Naive thymus-derived CD4-positive, alpha-beta T cell (primary cell): ENCODE data around the gene UVRAG. TPM values are rescaled to one million over a fixed set of nuclear protein-coding genes. Genes with fewer than 3 reads are reported as not detected.

Source experiments
- ATAC-seq: fragments of 150-1000 bp; cut with Tn5 transposase; 2 replicates; pipeline ENCODE4 v1.10.0; 2021; ENCODE audit warnings: mild to moderate bottlenecking, moderate library complexity
- CTCF ChIA-PET: fragments of 350-600 bp; sonication (Branson Sonifier 250); formaldehyde crosslinking; loops from one replicate; lab custom pipeline; 2021; ENCODE audit warnings: antibody characterized with exemption; lab: Charles Lee
- POLR2A ChIA-PET: fragments of 350-600 bp; sonication (Branson Sonifier 250); formaldehyde crosslinking; loops from one replicate; lab custom pipeline; 2021; ENCODE audit warnings: antibody characterized with exemption, inconsistent platforms; lab: Charles Lee
- DNase-seq, 9 donors: peaks; one replicate each; pipeline versions ENCODE4 v3.0.0 to v3.0.0-alpha.2; 2020 to 2022; ENCODE audit warnings: mixed read lengths in 1 of 9
- H3K27ac ChIP-seq: one replicate; pipeline ENCODE4 v1.7.0; 2013; ENCODE audit warnings: mild to moderate bottlenecking, low read depth, low read length, moderate library complexity
- H3K27me3 ChIP-seq, 2 donors: one replicate each; pipeline ENCODE4 v1.7.0; 2013; ENCODE audit warnings: low read length in 2 of 2, mild to moderate bottlenecking in 2 of 2, moderate library complexity in 2 of 2; ENCODE audit not compliant: control insufficient read depth in 2 of 2, insufficient read depth in 2 of 2
- H3K36me3 ChIP-seq, 3 experiments: 1 replicate in 2 of 3; 2 replicates in 1 of 3; pipeline ENCODE4 v1.7.0; 2013; ENCODE audit warnings: low read length in 3 of 3, mild to moderate bottlenecking in 3 of 3, moderate library complexity in 1 of 3; ENCODE audit not compliant: insufficient read depth in 3 of 3, control insufficient read depth in 2 of 3
- H3K4me1 ChIP-seq, 2 donors: one replicate each; pipeline ENCODE4 v1.7.0; 2013; ENCODE audit warnings: low read length in 2 of 2, mild to moderate bottlenecking in 2 of 2, moderate library complexity in 1 of 2; ENCODE audit not compliant: control insufficient read depth in 2 of 2, insufficient read depth in 2 of 2
- H3K4me3 ChIP-seq: 2 replicates; pipeline ENCODE4 v1.7.0; 2013; ENCODE audit warnings: mild to moderate bottlenecking, low read length
- H3K9me3 ChIP-seq, 3 experiments: 1 replicate in 2 of 3; 2 replicates in 1 of 3; pipeline ENCODE4 v1.7.0; 2013; ENCODE audit warnings: low read length in 3 of 3; ENCODE audit not compliant: control insufficient read depth in 2 of 3
- H3K27ac Mint-ChIP-seq, 9 donors: one replicate each; pipeline ENCODE4 v1.8.0; 2020 to 2022; ENCODE audit warnings: mixed read lengths in 9 of 9, mild to moderate bottlenecking in 8 of 9, moderate library complexity in 5 of 9, inconsistent platforms in 2 of 9
- H3K27me3 Mint-ChIP-seq, 5 donors: one replicate each; pipeline ENCODE4 v1.8.0; 2021 to 2022; ENCODE audit warnings: mixed read lengths in 5 of 5, mild to moderate bottlenecking in 1 of 5
- H3K36me3 Mint-ChIP-seq, 5 donors: one replicate each; pipeline ENCODE4 v1.8.0; 2020 to 2022; ENCODE audit warnings: mixed read lengths in 5 of 5, mild to moderate bottlenecking in 3 of 5, inconsistent platforms in 1 of 5
- H3K4me1 Mint-ChIP-seq, 7 donors: one replicate each; pipeline ENCODE4 v1.8.0; 2020 to 2022; ENCODE audit warnings: mixed read lengths in 7 of 7, mild to moderate bottlenecking in 3 of 7, inconsistent platforms in 1 of 7
- H3K4me3 Mint-ChIP-seq, 10 donors: one replicate each; pipeline ENCODE4 v1.8.0; 2020 to 2022; ENCODE audit warnings: mild to moderate bottlenecking in 10 of 10, mixed read lengths in 10 of 10, moderate library complexity in 6 of 10, inconsistent platforms in 2 of 10
- H3K9me3 Mint-ChIP-seq, 11 donors: one replicate each; pipeline ENCODE4 v1.8.0; 2020 to 2022; ENCODE audit warnings: mixed read lengths in 11 of 11, mild to moderate bottlenecking in 4 of 11, inconsistent platforms in 1 of 11, moderate library complexity in 1 of 11
- intact Hi-C, 2 donors: fragments of 100-400 bp; cut with micrococcal nuclease; formaldehyde crosslinking; loops; one replicate each; pipeline ENCODE4 v1.15.1; 2023
- polyA plus RNA-seq, 2 donors: library from polyadenylated mRNA; unstranded; fragments of 300-500 nt; fragmentation: Illumina TruSeq; gene quantifications; one replicate each; pipeline ENCODE4 v1.2.3, GENCODE V29; 2021
- total RNA-seq, 6 experiments: library from RNA in 5 of 6; stranded (reverse) in 5 of 6; gene quantifications; 1 replicate in 5 of 6; 2 replicates in 1 of 6; pipeline ENCODE4 v1.2.3 and lab custom pipeline; 2021 to 2026

Gene UVRAG
- total and polyA plus RNA-seq, 7 experiments from 2014 or later = 12.3 to 46.1 (median 24.6) TPM

DNA sequence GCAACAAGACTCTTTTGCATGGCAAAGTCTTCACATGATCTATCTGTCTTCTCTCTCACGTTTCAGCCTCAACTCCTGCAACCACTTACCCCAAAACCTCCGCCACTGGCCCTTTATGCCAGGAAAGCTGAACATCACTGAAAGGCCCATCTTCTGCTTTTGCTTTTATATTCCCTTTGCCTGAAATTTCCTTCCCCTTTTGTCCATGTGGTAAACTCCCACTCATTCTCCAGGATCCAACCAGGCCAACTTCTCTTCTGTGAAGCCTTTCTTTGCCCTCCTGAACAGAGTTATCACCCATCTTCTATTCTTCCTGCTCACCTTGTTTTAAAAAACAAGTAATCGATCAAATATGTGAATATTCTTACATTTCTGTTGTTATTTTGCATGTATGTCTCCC is 273.5 kb downstream of the UVRAG start:
- no peaks in the 10 kb centered on the region for H3K4me1 ChIP-seq
- H3K36me3 ChIP-seq = peaks cover 0 to 5% (median 0%) of the 10 kb centered on the region in 3 experiments
- ChIA-PET CTCF (no interaction called here), POLR2A (no interaction called here)
- H3K27ac ChIP-seq = no peak overlapping the region
- Mint-ChIP-seq H3K36me3 (peaks cover 11 to 68% (median 57%) of the 10 kb centered on the region in 5 donors), H3K9me3 (peaks cover 0 to 32% (median 6%) of the 10 kb centered on the region in 11 donors), H3K4me1 (peaks cover 0 to 6% (median 0%) of the 10 kb centered on the region in 7 donors), H3K4me3 (no peak overlapping the region), H3K27me3 (no peaks in the 10 kb centered on the region), H3K27ac (no peak overlapping the region)
- ATAC-seq = no peak
- H3K9me3 ChIP-seq = peaks cover 0 to 7% (median 0%) of the 10 kb centered on the region in 3 experiments
- intact Hi-C loops = no loop called here
- no peaks in the 10 kb centered on the region for H3K27me3 ChIP-seq
- DNase-seq = no peak
- H3K4me3 ChIP-seq = no peak overlapping the region

DNA sequence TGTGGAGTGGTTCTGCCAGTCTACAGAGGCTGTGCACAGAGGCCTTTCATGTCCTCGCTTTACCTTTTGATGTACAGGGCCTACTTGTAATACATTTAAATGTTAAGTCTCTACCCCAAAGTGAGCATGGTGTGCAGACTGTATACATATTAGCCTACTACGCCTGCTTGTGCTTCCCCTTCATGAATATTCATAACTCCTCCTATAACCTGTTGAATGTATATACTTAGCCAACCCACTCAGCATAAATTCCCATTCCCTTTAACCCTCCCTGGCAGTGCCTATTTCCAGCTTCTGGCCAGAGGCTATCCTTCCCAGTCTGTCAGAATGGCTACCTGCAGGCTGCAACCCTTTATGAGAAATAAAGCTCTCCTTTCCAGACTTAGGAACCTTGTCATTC is 275.2 kb downstream of the UVRAG start:
- Mint-ChIP-seq H3K4me1 (peaks cover 0 to 6% (median 0%) of the 10 kb centered on the region in 7 donors), H3K4me3 (no peak overlapping the region), H3K27ac (no peak overlapping the region), H3K36me3 (peaks cover 11 to 72% (median 57%) of the 10 kb centered on the region in 5 donors), H3K9me3 (peaks cover 0 to 32% (median 6%) of the 10 kb centered on the region in 11 donors), H3K27me3 (no peaks in the 10 kb centered on the region)
- Histone ChIP-seq H3K4me1 (no peaks in the 10 kb centered on the region), H3K27ac (no peak overlapping the region), H3K4me3 (no peak overlapping the region), H3K27me3 (no peaks in the 10 kb centered on the region), H3K36me3 (peaks cover 0 to 5% (median 0%) of the 10 kb centered on the region in 3 experiments), H3K9me3 (peaks cover 0 to 7% (median 0%) of the 10 kb centered on the region in 3 experiments)
- DNase-seq (no peak), ATAC-seq (no peak)
- CTCF ChIA-PET = no interaction called here
- intact Hi-C loops = no loop called here
- POLR2A ChIA-PET = no interaction called here

DNA sequence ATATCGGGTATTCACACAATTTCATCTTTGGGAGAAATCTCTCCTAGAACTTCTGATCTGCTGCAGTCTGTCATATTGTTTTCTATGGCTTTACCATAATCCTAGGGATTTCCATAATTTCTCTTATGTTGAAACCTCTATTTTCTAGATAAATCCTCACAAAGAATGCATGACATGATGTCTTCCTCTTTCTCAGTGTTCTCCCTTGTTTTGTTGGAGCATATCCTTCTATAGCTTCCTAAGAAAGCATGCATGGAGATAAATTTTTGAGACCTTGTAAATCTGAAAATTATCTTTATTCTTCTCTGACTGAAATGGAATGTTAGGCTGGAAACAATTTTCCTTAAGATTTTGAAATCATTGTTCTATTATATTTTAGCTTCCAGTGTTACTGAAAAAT is 275.8 kb downstream of the UVRAG start:
- Mint-ChIP-seq H3K36me3 (peaks cover 11 to 70% (median 54%) of the 10 kb centered on the region in 5 donors), H3K9me3 (peaks cover 0 to 32% (median 6%) of the 10 kb centered on the region in 11 donors), H3K27ac (no peak overlapping the region), H3K4me3 (no peak overlapping the region), H3K27me3 (no peaks in the 10 kb centered on the region), H3K4me1 (peaks cover 0 to 6% (median 0%) of the 10 kb centered on the region in 7 donors)
- no peak overlapping the region for H3K27ac ChIP-seq
- H3K4me1 ChIP-seq = no peaks in the 10 kb centered on the region
- ATAC-seq = no peak
- intact Hi-C loops = no loop called here
- DNase-seq = no peak
- ChIA-PET POLR2A (no interaction called here), CTCF (no interaction called here)
- no peak overlapping the region for H3K4me3 ChIP-seq
- H3K36me3 ChIP-seq = peaks cover 0 to 5% (median 0%) of the 10 kb centered on the region in 3 experiments
- H3K27me3 ChIP-seq = no peaks in the 10 kb centered on the region
- peaks cover 0 to 7% (median 0%) of the 10 kb centered on the region in 3 experiments for H3K9me3 ChIP-seq

- Histone ChIP-seq H3K27ac (no peak overlapping the region), H3K4me1 (no peaks in the 10 kb centered on the region), H3K27me3 (no peaks in the 10 kb centered on the region), H3K4me3 (no peak overlapping the region), H3K9me3 (peaks cover 0 to 7% (median 0%) of the 10 kb centered on the region in 3 experiments), H3K36me3 (peaks cover 0 to 5% (median 0%) of the 10 kb centered on the region in 3 experiments)
- Mint-ChIP-seq H3K9me3 (peaks cover 0 to 22% (median 4%) of the 10 kb centered on the region in 11 donors), H3K27me3 (no peaks in the 10 kb centered on the region), H3K4me1 (peaks cover 0 to 4% (median 0%) of the 10 kb centered on the region in 7 donors), H3K36me3 (peaks cover 11 to 55% (median 46%) of the 10 kb centered on the region in 5 donors), H3K4me3 (no peak overlapping the region), H3K27ac (no peak overlapping the region)
- ChIA-PET POLR2A (no interaction called here), CTCF (no interaction called here)
- DNase-seq (no peak), ATAC-seq (no peak)
- intact Hi-C loops = no loop called here
These were observed 279.7 kb downstream of the UVRAG start for GRCh38 chr11:76094740-76095139.

GRCh38 chr11:76095891-76096290 is 280.9 kb downstream of the UVRAG start:
- peaks cover 0 to 4% (median 3%) of the 10 kb centered on the region in 7 donors for H3K4me1 Mint-ChIP-seq
- peaks cover 5 to 54% (median 34%) of the 10 kb centered on the region in 5 donors for H3K36me3 Mint-ChIP-seq
- no peaks in the 10 kb centered on the region for H3K36me3 ChIP-seq
- intact Hi-C loops = no loop called here
- peaks cover 0 to 11% (median 3%) of the 10 kb centered on the region in 11 donors for H3K9me3 Mint-ChIP-seq
- DNase-seq (no peak), ATAC-seq (no peak)
- CTCF ChIA-PET = no interaction called here
- H3K27me3 Mint-ChIP-seq = no peaks in the 10 kb centered on the region
- POLR2A ChIA-PET = no interaction called here
- H3K27ac ChIP-seq = no peak overlapping the region
- H3K9me3 ChIP-seq = no peaks in the 10 kb centered on the region
- H3K4me3 Mint-ChIP-seq = no peak overlapping the region
- no peak overlapping the region for H3K27ac Mint-ChIP-seq
- no peak overlapping the region for H3K4me3 ChIP-seq
- H3K4me1 ChIP-seq = no peaks in the 10 kb centered on the region
- H3K27me3 ChIP-seq = no peaks in the 10 kb centered on the region

GRCh38 chr11:76096552-76096951 is 281.5 kb downstream of the UVRAG start:
- no peak for ATAC-seq
- no peak for DNase-seq
- H3K36me3 ChIP-seq = no peaks in the 10 kb centered on the region
- intact Hi-C loops = no loop called here
- H3K4me3 ChIP-seq = no peak overlapping the region
- Mint-ChIP-seq H3K4me1 (peaks cover 0 to 5% (median 3%) of the 10 kb centered on the region in 7 donors), H3K27me3 (no peaks in the 10 kb centered on the region), H3K9me3 (peaks cover 0 to 4% (median 1%) of the 10 kb centered on the region in 11 donors), H3K27ac (no peak overlapping the region), H3K36me3 (peaks cover under 1 to 50% (median 28%) of the 10 kb centered on the region in 5 donors), H3K4me3 (no peak overlapping the region)
- CTCF ChIA-PET = no interaction called here
- POLR2A ChIA-PET = no interaction called here
- H3K27me3 ChIP-seq = no peaks in the 10 kb centered on the region
- H3K4me1 ChIP-seq = no peaks in the 10 kb centered on the region
- no peak overlapping the region for H3K27ac ChIP-seq
- no peaks in the 10 kb centered on the region for H3K9me3 ChIP-seq

DNA sequence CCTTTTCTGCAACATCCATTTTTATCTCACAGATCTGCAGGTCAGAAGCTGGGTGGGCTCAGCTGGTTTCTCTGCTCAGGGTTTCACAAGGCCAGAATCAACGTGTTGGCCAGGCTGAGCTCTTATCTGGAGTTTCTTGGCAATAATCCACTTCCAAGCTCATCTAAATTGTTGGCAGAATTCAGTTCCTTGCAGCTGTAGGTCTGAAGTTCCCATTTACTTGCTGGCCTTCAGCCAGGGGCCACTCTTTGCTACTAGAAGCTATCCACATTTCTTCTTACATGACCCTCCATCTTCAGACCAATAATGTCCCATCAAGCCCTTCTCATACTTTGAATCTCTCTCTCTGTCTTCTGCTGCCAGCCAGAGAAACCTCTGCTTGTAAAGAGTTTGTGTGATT is 287.8 kb downstream of the UVRAG start:
- Histone ChIP-seq H3K27me3 (no peaks in the 10 kb centered on the region), H3K36me3 (no peaks in the 10 kb centered on the region), H3K9me3 (no peaks in the 10 kb centered on the region), H3K27ac (no peak overlapping the region), H3K4me3 (no peak overlapping the region), H3K4me1 (no peaks in the 10 kb centered on the region)
- intact Hi-C loops = no loop called here
- no peak for ATAC-seq
- Mint-ChIP-seq H3K4me3 (no peak overlapping the region), H3K4me1 (peaks cover 0 to 5% (median 0%) of the 10 kb centered on the region in 7 donors), H3K9me3 (peaks cover 0 to 2% (median 0%) of the 10 kb centered on the region in 11 donors), H3K36me3 (peaks cover 0 to 38% (median 20%) of the 10 kb centered on the region in 5 donors), H3K27me3 (no peaks in the 10 kb centered on the region), H3K27ac (no peak overlapping the region)
- CTCF ChIA-PET = no interaction called here
- no peak for DNase-seq
- POLR2A ChIA-PET = no interaction called here
